Kidney glomerular epithelial cell (primary cell): ENCODE results near the gene MIER2.

Source experiments
- DNase-seq: peaks from one replicate; lab custom pipeline; 2025; lab: John Stamatoyannopoulos, UW

Gene MIER2

GRCh38 chr19:329876-330275 lies 14.7 kb downstream of the MIER2 start:
- DNase-seq: no peak

DNA sequence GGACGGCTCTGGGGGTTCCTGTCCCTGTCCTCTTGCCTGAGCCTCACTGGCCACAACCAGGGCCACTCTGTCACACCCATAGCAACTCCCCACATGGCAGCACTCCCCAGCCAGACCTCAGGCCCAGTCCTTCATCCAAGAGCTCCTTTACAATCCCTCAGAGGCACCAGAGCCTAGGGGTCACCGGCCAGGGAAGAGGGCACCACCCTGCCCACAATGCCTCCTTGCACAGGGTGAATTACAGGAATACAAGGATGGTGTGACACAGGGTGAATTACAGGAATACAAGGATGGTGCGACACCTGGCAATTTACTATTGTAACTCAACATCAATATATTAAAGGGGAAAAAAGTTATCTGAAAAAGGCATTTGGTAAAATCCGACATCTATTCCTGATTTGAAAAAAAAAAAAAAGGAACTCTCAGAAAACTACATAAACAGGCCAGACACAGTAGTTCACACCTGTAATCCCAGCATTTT lies 16.5 kb downstream of the MIER2 start:
- no peak for DNase-seq

DNA sequence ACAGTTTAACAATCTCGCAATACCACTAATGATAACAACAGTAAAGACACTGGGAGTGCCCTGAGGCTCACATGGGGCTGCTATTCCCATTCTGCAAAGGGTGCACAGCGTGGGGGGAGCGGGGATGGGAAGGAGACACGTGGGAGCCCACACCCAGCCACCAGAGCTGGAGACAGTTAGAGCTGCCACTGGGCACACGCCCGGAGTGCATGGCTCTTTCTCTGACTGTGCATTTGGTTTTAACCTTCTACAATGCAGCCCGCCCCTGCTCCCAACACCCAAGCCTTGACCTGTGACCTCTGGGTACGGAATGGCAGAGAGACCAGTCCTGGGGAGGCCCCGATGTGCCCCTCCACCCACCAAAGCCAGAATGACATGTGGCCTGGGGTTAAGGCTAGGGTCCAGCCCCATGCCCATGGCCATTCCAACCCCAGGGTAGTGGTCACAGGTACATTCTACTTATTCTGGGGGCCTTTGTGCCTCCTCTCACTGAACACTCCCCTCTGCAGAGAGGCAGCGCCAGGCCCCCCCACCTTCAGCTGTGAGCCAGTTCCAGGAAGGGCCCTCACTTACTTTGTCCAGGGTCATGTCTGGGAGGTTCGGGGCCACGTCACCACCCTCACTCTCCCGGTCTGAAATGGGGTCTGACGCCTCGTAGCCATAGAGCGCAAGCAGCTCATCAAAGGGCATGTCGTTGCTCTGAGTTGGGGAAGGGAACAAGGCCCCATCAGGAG lies 17.1 kb downstream of the MIER2 start:
- DNase-seq: no peak

- no peak for DNase-seq
Observed at GRCh38 chr19:326871-327270, 17.7 kb downstream of the MIER2 start.

DNA sequence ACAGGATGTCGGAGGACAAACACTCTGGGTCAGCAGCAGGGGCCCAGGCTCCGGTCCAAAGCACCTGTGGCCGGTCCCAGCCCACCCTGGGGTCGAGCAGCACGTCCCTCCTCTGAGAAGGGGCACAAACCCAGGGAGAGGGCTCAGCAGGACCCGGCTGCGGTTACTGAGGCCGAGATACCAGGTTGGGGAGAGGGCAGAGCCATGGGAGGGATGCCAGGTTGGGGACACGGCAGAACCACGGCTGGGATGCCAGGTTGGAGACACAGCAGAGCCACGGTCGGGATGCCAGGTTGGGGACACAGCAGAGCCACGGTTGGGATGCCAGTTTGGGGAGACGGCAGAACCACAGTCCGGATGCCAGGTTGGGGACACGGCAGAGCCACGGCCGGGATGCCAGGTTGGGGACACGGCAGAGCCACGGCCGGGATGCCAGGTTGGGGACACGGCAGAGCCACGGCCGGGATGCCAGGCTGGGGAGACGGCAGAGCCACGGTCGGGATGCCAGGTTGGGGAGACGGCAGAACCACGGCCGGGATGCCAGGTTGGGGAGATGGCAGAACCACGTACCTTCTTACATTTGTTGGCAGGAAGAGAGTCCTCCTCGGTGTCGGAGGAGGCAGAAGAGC lies 18.5 kb downstream of the MIER2 start:
- DNase-seq: no peak

GRCh38 chr19:325173-325936 lies 19.2 kb downstream of the MIER2 start:
- DNase-seq: no peak

GRCh38 chr19:324716-325115 lies 19.9 kb downstream of the MIER2 start:
- no peak for DNase-seq

- DNase-seq: no peak
Observed at GRCh38 chr19:322616-323015, 22.0 kb downstream of the MIER2 start.

DNA sequence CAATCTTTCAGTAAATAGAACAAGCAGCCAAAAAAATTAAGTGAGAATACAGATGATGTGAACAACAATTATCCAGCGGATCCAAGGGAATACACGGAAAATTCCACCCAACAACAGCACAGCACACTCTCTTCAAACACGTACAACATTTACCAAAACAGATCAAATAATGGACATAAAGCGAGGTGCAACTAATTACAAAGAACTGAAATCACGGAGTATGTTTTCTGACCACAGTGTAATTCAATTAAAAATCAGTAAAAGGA lies 26.2 kb downstream of the MIER2 start:
- no peak for DNase-seq

GRCh38 chr19:317710-318508 lies 26.7 kb downstream of the MIER2 start:
- no peak for DNase-seq

- DNase-seq: no peak
Observed at GRCh38 chr19:315811-316210, 28.8 kb downstream of the MIER2 start.

DNA sequence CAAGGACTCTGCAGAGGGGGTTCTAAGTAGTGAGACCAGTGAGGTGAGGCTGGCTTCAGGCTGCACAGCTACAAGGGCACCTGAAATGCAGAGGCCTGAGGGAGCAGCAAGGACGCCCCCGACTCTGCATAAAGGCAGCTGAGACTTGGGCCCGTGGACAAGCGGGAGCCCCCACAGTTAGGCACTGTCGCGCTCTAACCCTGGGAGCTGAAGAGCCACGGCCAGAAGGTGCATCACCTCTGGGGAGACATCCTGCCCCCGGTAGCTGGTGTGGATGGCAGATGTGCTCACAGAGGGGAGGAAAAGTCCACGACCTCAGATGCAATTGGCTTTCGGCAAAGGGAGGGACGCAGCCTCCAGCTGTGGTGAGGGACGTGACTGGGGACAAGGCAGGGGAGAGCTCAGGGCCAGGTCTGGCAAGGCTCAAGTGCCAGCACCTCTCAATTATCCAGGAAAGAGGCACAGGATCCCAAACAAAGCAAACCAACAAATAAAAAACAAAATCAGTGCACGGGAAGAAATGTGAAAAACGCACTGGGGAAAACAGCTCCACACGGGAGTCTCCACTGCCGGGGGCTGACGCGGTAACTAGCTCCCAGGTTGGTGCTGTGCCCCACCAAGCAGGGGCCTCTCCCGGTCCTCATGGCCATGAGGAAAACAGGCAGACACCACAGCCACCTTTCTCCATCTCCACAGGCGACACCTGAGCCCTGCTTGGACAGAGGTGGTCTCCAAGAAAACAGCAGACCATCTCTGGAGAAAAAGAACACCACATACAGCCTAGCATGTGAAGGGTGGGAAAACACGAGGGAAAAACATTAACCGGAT lies 30.4 kb downstream of the MIER2 start:
- no peak for DNase-seq

DNA sequence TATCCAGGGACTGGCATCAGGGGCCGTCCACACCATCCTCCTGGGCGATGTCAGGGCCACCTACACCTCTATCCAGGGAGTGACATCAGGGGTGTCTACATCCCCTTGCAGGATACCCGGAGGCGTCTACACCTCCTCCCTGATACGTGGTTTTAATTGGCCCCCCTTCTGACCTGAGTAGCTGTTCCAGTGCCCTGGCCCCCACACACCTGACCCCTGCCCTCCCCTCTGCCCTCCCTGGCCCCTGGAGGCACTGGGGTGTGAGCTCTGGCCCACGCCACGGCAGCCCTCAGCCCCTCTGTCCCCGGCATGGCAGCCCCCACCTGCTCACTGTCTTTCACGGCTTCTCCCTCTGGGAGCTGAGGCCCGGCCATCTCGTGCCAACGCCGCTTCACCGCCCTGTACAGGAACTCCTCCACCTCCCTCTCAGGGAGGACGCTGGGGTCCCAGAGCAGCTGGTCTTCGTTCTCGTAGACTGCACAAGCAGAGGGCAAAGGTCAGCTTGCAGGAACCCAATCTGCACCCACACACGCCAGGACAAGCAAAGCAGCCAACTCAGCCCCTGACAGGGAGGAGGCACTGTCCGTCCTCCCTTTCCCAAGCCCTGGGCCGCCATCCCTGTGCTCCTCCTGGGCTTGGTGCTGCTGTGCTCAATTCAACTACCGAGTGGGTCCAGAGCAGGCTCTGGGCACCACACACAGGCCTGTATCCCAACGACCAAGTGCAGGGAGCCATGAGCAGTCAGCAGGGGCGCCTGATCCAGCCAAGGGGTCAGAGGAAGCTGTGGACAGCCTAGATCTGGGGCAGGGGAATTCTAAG lies 31.2 kb downstream of the MIER2 start:
- DNase-seq: no peak

GRCh38 chr19:311813-312261 lies 32.8 kb downstream of the MIER2 start:
- no peak for DNase-seq

DNA sequence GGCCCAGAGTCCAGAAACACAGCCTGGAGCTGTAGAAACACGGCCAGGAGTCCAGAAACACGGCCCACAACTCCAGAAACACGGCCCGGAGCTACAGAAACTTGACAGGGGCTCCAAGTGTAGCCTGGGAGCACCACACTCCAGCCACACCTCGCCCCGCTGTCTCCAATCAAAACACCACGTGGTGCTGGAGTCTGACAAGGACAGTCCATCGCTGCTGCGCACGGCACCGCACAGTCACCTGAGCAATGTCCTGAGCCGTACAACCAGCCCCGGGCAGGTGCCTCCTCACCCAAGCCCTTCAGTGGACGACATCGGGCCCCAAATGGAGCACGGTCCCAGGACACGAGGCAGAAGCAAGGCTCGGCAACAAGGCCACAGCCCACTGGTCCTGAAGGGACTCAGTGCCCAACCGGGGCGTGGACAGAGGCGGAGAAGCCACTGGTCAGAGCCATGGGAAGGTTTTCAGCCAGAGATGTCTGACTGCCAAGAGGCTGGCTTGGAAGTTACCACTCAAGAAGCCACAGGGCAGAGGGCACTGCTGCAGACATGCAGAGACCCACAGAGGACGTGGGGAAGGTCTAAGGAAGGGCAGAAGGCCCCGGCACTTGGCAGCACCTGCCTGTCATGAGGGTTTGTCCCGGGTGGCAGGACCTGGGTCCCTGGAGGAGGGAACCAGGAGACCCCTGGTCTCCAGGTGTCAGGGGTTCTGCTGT lies 33.7 kb downstream of the MIER2 start:
- DNase-seq: no peak

- DNase-seq: no peak
Observed at GRCh38 chr19:310141-310651, 34.4 kb downstream of the MIER2 start.

- DNase-seq: no peak
Observed at GRCh38 chr19:309206-309565, 35.4 kb downstream of the MIER2 start.

DNA sequence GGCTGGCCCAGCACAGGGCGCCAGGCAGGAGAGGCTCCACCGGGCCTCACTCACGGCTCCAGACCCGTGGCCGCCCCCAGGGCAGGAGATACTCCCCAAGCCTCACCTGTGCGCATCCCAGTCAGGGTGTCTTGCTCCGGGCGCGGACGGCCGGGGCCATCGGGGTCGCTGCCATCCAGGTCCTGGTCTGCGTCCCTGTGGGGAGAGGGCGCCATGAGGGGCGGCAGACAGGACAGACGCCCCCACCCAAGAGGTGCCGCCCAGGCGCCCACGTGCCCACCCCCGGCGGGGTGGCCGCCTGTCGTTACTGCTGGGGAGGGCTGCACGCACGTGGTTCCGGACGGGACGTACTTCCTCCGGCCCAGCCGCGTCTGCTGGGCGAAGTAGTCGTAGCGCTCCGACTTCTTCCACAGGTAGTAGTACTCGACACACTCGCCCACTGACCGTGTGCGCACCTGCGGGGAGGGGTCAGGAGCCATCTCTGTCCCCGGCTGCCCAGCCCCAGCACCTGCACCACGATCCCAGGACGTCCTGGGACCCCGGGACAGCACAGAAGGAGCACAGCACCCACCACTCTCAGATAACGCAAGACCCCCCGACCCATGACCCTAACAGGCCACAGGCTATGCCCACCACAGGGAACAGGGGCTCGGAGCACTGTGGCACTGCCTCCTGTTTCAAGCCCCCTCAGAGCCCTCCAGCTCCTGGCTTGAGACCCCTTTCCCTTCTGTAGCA lies 36.0 kb downstream of the MIER2 start:
- no peak for DNase-seq

- DNase-seq: no peak
Observed at GRCh38 chr19:307793-308420, 36.7 kb downstream of the MIER2 start.
